Colonic mucosa (tissue), 4 donors: ENCODE data around the gene RIPK4. TPM values are rescaled to one million over a fixed set of nuclear protein-coding genes. Genes with fewer than 3 reads are reported as not detected.

Experiments used
- DNase-seq: peaks from one replicate; pipeline ENCODE4 v3.0.0-alpha.2; 2020
- H3K27ac ChIP-seq: fragments of 200-600 bp; one replicate; pipeline ENCODE4 v1.8.0; 2021
- H3K27me3 ChIP-seq: fragments of 200-600 bp; one replicate; pipeline ENCODE4 v1.8.0; 2021
- H3K36me3 ChIP-seq: fragments of 200-600 bp; one replicate; pipeline ENCODE4 v1.8.0; 2021
- H3K4me1 ChIP-seq: fragments of 200-600 bp; one replicate; pipeline ENCODE4 v1.8.0; 2021; ENCODE audit warnings: mild to moderate bottlenecking
- H3K4me3 ChIP-seq: fragments of 200-600 bp; one replicate; pipeline ENCODE4 v1.8.0; 2021
- H3K9ac ChIP-seq, 2 donors: one replicate each; pipeline ENCODE4 v1.7.0; 2013; ENCODE audit warnings: control low read depth in 2 of 2, low read depth in 2 of 2, low read length in 2 of 2
- H3K9me3 ChIP-seq: fragments of 200-600 bp; one replicate; pipeline ENCODE4 v1.8.0; 2021
- intact Hi-C: fragments of 100-400 bp; cut with DNase I; formaldehyde crosslinking; loops from one replicate; pipeline ENCODE4 v1.14.1; 2022
- total RNA-seq, 2 donors: library from RNA; stranded (reverse); fragmentation: NEBNext Ultra II Directional in 1 of 2; extraction: Animal tissue kit (Norgen Biotek cat#: 25700) in 1 of 2; gene quantifications; one replicate each; pipeline ENCODE4 v1.2.1, GENCODE V29; 2021
- TF ChIP-seq, protein P1 (sequence below): fragments of 200-600 bp; IDR thresholded peaks from one replicate; pipeline ENCODE4 v1.8.0; 2022; ENCODE audit warnings: antibody characterized with exemption, mild to moderate bottlenecking
- donor health status: healthy.
- donor health status: DM: no; HTN: no; CAD: no.
- donor health status: DM: no; HTN: no; CAD: no.

RIPK4 gene
- total RNA-seq, 2 donors from 2014 or later: 10.1 to 10.5 TPM

GRCh38 chr21:41758550-41758949, 8.3 kb downstream of the RIPK4 start:
- no peaks in the 10 kb centered on the region for H3K9me3 ChIP-seq
- H3K27ac ChIP-seq: no peak overlapping the region
- H3K4me1 ChIP-seq: no peaks in the 10 kb centered on the region
- TF ChIP-seq, protein P1, sequence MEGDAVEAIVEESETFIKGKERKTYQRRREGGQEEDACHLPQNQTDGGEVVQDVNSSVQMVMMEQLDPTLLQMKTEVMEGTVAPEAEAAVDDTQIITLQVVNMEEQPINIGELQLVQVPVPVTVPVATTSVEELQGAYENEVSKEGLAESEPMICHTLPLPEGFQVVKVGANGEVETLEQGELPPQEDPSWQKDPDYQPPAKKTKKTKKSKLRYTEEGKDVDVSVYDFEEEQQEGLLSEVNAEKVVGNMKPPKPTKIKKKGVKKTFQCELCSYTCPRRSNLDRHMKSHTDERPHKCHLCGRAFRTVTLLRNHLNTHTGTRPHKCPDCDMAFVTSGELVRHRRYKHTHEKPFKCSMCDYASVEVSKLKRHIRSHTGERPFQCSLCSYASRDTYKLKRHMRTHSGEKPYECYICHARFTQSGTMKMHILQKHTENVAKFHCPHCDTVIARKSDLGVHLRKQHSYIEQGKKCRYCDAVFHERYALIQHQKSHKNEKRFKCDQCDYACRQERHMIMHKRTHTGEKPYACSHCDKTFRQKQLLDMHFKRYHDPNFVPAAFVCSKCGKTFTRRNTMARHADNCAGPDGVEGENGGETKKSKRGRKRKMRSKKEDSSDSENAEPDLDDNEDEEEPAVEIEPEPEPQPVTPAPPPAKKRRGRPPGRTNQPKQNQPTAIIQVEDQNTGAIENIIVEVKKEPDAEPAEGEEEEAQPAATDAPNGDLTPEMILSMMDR: no peak
- intact Hi-C loops: no loop called here
- no peak overlapping the region for H3K9ac ChIP-seq
- no peak overlapping the region for H3K4me3 ChIP-seq
- DNase-seq: no peak
- peaks cover 5% of the 10 kb centered on the region for H3K27me3 ChIP-seq
- H3K36me3 ChIP-seq: no peaks in the 10 kb centered on the region

DNA sequence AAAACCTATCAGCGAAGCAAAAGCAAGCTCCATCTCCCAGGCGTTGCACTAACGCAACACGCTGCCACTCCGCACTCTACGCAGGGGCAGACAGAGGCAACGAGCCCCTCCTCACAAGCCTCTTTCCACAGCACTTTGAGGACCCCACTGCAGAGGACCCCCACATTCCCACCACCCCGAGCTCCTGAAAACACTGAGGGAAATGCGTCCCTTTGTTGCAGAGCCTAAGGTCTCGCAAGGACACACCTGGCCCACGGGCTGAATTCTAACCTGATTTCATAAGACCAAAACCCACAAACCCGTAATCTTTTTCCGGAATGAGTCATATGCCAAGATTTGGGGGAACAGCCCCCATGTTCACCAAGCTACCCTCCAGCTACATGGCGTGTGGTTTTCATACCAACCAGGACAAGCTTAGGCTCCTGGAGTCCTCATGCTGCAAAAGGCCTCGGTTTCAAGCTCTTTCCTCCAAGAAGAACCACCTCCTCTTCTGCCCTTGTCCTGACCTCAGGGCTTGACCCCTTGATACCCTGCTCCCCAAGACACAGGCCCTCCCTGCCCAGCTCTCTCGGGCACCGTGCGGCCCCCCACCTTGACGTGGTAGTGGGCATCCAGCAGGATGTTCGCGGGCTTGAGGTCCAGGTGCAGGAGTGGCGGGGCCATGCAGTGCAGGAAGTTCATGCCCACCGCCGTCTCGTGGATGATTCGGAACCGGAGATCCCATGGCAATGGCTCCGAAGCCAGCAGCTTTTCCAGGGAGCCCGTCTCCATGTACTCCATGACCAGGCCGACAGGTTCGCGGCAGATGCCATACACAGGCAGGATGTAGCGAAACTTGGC, 10.7 kb downstream of the RIPK4 start:
- Histone ChIP-seq H3K36me3 (no peaks in the 10 kb centered on the region), H3K4me3 (no peak overlapping the region), H3K27ac (no peak overlapping the region), H3K4me1 (peaks cover 5% of the 10 kb centered on the region), H3K27me3 (no peaks in the 10 kb centered on the region), H3K9me3 (no peaks in the 10 kb centered on the region), H3K9ac (no peak overlapping the region)
- no peak for DNase-seq
- intact Hi-C loops: no loop called here
- TF ChIP-seq, protein P1: no peak

- Histone ChIP-seq H3K27me3 (no peaks in the 10 kb centered on the region), H3K36me3 (no peaks in the 10 kb centered on the region), H3K27ac (no peak overlapping the region), H3K4me3 (no peak overlapping the region), H3K4me1 (peaks cover 5% of the 10 kb centered on the region), H3K9ac (no peak overlapping the region), H3K9me3 (no peaks in the 10 kb centered on the region)
- intact Hi-C loops: no loop called here
- TF ChIP-seq, protein P1: no peak
- DNase-seq: no peak
Measured at GRCh38 chr21:41755258-41755933, 11.5 kb downstream of the RIPK4 start.

DNA sequence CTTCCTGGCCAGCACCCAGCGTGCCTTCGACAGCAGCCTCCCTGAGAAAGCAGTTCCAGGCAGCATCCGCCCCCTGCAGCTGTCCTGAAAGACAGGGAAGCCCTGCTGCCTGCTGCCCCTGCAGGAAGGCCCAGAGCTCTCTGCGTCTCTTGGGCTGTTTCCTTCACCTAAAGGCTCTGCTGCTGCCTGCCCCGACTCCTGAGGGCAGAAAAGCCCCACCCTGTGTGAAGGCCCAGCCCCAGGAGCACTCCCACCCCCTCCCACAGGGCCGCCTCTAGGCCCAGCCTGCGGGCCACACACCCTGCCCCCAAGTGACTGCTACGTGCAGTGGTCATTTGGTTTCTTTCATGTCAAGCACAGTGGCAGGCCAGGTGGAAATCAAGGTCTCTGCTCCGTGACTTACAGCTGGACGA, 12.4 kb downstream of the RIPK4 start:
- Histone ChIP-seq H3K4me1 (peaks cover 5% of the 10 kb centered on the region), H3K9me3 (no peaks in the 10 kb centered on the region), H3K36me3 (no peaks in the 10 kb centered on the region), H3K27me3 (no peaks in the 10 kb centered on the region), H3K4me3 (no peak overlapping the region), H3K27ac (no peak overlapping the region), H3K9ac (no peak overlapping the region)
- intact Hi-C loops: no loop called here
- no peak for DNase-seq
- TF ChIP-seq, protein P1: no peak

DNA sequence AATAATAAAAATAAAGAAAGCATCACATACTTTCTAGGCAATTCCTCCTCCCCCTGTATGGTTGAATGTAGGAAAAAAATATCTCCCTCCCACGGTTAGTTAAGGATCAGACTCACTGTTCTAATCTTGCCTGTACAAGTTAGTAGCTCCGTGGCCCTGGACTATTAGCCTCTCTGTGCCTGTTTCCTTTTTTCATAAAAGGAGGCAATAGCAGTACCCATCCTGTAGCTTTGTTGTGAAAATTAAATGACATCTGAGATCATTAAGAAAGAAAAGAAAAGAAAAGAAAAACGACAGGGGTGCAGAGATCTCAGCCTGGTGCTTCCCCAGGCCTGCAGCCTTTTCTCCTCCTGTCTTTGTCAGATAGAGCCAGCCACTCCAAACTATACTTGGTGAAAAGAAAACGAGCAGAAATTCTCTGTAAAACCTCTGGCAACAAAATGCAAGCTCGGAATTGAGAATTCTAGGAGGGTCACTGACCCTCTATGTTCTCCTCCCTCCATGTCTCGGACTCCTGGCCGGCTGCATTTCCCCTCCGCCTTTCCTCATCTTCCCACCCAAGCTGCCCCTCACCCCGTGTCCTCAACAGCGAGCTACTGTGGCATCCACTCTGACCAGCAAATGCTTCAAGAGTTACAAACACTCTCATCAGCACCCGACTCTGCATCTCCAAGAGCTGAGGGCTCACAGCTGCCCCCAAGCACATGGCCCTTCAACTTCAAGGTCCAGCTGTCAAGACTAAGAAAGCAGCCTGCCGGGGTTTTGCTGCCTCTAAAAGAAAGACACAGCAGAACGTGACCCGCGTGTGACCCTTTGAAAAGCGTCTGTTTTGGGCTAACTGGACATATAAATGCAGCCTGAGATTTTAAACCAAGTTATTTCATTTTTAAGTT, 13.6 kb downstream of the RIPK4 start:
- Histone ChIP-seq H3K9me3 (no peaks in the 10 kb centered on the region), H3K36me3 (no peaks in the 10 kb centered on the region), H3K9ac (no peak overlapping the region), H3K27ac (no peak overlapping the region), H3K4me1 (peaks cover 5% of the 10 kb centered on the region), H3K27me3 (no peaks in the 10 kb centered on the region), H3K4me3 (no peak overlapping the region)
- intact Hi-C loops: no loop called here
- DNase-seq: no peak
- TF ChIP-seq, protein P1: no peak
